HG02870 (cell line): ENCODE data around the gene CENPVL2.
"Not testable (repeated sequence)": the region's sequence is repeated elsewhere in the genome, so short reads cannot be mapped to it uniquely, and the experiment has no call there.

Experiments
- ATAC-seq: cut with Tn5 transposase; IDR thresholded peaks from one replicate; pipeline ENCODE4 v1.9.1; 2021; ENCODE audit warnings: mild to moderate bottlenecking, moderate library complexity; ENCODE audit not compliant: unreplicated experiment

The CENPVL2 gene

DNA sequence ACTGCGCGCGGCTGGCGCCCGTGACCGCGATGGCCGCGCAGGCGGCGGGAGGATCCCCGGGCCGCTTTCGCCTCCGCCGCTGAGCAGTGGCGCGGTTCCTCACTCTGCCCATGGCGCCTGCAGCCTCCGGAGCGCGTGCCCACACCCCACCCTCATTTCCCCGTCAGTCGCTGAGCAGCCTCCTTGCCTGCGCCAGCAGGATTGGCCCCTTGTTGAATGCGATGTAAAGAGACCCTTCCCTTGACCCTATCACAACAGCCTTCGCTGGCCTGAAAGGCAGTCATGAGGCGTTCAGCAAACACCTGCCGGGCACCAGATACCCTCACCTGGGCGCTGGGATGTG lies at the start of gene CENPVL2:
Gene CENPVL2, minus strand, starts transcription at position 112 of the 343 bp plus-strand sequence. Its CDS starts 0 bp downstream, at position 112.
- not testable (repeated sequence) for ATAC-seq

DNA sequence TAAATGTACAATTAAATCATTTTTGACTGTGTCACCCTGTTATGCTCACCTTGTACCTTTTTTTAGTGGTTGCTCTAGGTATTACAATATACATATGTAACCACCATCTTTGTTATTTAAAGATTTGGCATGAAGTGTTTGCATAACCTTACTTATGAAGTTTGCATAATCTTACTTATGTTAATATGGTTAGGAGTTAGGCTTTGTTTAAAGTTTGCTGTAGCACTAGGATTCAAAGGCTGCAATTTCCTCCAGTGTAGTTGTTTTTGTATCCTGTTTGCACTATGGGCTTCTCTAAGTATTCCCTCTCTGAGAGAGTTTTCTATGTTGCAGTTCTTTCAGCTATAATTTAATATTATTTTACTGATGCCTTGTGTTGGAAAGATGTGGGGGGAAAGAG lies 45.6 kb upstream of the CENPVL2 start:
- ATAC-seq, result no peak

DNA sequence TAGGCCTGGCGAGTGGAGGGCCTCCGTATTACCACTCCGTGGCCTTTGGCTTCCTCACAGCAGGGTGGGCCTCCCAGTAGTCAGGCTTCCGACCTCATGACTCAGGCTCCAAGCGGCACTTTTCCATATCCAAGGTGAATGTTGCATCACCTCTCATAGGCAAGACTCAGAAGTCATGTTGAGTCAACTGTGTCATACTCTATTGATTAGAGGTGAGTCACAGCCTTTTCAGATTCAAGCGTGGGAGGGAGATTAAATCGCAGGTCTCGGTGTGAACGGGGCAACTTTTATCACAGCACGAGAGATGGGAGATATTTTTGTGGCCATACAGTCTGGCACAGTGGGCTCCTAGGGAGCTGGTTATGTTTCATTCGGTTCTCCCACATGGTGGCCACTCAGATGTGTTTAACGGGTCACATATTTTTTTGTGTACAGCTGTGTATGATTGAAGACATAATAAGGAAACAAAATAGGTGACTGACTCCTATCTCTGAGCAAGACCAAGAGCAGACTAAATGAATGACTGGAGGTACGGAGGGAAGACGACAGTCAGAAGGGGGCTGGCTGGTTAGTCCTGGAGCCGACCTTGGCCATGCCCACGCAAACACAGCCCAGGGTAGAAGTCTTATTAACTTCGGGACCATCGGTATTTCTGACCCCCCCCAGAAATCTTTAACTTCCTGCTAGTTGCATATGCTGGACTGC lies 30.5 kb upstream of the CENPVL2 start:
- ATAC-seq, result not testable (repeated sequence)

DNA sequence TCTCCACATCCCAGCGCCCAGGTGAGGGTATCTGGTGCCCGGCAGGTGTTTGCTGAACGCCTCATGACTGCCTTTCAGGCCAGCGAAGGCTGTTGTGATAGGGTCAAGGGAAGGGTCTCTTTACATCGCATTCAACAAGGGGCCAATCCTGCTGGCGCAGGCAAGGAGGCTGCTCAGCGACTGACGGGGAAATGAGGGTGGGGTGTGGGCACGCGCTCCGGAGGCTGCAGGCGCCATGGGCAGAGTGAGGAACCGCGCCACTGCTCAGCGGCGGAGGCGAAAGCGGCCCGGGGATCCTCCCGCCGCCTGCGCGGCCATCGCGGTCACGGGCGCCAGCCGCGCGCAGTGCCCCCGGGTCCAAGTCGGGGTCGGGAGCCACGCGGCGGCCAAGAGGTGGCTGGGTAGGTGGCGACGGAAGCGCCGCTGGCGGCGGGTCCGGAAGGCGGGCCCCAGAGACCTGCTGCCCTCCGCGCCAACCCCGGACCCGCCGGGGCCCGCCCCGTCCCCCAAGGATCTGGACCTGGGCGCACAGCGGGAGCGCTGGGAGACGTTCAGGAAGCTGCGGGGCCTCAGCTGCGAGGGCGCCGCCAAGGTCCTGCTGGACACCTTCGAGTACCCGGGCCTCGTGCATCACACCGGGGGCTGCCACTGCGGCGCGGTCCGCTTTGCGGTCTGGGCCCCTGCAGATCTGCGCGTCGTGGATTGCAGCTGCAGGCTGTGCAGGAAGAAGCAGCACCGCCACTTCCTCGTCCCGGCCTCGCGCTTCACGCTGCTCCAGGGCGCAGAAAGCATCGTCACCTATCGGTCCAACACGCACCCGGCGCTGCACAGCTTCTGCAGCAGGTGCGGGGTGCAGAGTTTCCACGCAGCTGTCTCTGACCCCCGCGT lies 27.9 kb upstream of the CENPVL2 start, which contains the start of gene CENPVL1:
Gene CENPVL1, plus strand, starts transcription at position 236 of the 888 bp plus-strand sequence. Its CDS starts 0 bp downstream, at position 236.
- not testable (repeated sequence) for ATAC-seq

DNA sequence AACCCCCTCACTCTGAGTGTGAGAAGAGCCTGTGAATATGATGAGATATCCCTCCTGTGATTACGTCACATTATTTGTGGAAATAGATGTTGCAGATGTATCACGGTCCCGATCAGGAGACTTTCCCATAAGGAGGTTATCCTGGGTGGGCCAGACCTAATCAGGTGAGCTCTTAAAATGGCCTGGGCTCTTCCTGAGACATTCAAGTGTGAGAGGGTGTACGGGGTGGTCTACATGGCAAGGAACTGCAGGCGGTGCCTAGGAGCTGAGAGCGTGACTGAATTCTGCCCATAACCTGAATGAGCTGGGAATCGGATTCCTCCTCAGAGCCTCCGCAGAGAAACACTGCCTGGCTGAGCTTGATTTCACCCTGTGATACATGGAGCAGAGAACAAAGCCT lies 14.8 kb upstream of the CENPVL2 start:
- no peak for ATAC-seq

DNA sequence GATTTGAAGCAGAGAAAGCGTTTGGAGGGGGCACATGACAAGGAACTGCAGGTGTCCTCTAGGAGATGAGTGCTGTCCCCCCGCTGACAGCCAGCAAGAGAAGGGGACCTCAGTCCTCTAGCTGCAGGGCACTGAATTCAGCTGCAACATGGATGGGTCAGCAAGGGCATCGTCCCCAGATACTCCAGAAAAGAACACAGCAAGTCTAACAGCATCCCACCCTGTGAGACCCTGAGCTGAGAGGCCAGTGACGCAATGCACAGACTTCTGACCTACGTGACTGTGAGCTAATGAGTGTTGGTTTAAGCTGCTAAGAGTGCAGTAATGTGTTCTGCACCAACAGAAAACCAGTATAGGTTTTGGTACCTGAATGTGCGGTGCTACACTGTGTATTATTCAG lies 11.6 kb upstream of the CENPVL2 start:
- no peak for ATAC-seq

DNA sequence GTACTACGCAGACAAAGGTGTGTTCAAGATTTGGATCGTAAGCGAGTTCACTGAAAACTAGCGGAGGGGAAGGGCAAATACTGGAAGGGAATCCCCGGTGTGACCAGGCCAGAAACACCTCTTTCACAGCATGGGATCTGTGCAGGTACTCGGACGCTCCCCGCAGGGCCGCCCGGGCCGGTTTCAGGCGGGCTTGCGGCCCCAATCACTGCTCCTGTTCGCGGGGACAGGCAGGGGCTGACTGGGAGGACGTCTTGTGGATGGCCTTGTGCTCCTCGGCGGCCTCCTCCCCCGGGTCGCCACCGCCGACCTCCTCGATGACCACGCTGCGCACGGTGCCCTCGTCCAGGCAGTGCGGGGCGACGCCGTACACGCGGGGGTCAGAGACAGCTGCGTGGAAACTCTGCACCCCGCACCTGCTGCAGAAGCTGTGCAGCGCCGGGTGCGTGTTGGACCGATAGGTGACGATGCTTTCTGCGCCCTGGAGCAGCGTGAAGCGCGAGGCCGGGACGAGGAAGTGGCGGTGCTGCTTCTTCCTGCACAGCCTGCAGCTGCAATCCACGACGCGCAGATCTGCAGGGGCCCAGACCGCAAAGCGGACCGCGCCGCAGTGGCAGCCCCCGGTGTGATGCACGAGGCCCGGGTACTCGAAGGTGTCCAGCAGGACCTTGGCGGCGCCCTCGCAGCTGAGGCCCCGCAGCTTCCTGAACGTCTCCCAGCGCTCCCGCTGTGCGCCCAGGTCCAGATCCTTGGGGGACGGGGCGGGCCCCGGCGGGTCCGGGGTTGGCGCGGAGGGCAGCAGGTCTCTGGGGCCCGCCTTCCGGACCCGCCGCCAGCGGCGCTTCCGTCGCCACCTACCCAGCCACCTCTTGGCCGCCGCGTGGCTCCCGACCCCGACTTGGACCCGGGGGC lies 567 bp downstream of the CENPVL2 start:
- not testable (repeated sequence) for ATAC-seq

DNA sequence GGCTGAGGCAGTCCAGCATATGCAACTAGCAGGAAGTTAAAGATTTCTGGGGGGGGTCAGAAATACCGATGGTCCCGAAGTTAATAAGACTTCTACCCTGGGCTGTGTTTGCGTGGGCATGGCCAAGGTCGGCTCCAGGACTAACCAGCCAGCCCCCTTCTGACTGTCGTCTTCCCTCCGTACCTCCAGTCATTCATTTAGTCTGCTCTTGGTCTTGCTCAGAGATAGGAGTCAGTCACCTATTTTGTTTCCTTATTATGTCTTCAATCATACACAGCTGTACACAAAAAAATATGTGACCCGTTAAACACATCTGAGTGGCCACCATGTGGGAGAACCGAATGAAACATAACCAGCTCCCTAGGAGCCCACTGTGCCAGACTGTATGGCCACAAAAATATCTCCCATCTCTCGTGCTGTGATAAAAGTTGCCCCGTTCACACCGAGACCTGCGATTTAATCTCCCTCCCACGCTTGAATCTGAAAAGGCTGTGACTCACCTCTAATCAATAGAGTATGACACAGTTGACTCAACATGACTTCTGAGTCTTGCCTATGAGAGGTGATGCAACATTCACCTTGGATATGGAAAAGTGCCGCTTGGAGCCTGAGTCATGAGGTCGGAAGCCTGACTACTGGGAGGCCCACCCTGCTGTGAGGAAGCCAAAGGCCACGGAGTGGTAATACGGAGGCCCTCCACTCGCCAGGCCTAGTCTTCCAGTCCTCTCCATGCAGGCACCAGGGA lies 2.8 kb downstream of the CENPVL2 start:
- not testable (repeated sequence) for ATAC-seq

DNA sequence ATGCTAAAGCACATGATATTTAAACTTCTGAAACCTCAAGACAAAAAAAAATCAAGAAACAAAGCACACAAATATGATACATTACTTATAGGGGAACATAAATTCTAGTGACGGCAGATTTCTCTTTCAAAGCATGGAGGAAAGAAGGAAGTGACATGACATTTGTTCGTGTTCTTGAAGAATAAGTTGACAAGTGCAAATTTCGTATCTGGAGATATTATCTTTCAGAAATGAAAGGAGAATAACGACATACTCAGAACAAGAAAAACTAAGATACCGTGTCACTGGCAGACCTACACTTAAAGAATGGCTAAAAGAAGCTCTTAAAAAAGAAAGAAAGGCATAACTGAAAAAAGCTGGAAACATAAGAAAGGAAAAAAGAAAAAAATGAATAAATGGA lies 16.6 kb downstream of the CENPVL2 start:
- ATAC-seq, result no peak

DNA sequence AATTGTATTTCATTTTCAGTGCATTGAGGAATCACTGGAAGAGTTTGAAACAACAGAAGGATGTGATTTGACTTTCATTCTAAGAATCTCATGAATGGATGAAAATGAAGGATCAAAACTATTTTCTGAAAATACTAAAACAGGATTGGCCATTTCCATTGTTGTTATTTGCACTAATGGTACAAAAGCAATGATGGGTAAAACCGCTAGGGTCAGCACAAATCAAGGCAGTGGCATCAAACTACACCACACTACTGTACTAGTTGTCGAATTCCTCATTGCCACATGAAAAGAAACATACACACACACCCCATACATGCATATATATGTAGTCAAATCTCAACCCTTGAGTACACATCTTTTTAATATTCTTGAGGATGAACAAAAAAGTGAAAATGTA lies 39.3 kb downstream of the CENPVL2 start:
- ATAC-seq, result no peak

DNA sequence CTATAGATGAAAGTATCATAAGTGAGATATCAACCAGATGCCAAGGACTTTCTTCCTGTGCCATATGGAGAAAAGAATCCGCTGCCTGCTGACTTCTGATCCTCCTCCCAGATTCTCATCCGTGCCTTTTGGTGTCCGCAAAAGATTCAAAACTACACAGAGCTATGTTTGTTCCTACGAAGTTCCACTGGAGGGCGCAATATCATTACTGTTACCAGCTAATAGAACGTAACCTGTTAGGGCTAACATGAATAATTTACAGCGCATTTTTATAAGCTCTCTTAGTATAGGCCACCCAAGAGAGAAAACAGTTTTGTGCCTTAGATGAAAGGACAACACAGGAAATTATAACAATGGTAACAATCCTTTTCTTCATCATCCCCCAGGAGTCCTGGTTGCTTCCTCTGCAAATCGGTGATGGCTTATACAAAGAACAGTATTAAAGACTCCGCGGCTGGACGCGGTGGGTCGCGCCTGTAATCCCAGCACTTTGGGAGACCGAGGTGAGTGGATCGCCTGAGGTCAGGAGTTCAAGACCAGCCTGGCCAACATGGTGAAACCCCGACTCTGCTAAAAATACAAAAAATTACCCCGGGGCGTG lies 41.1 kb downstream of the CENPVL2 start:
- ATAC-seq, result no peak

DNA sequence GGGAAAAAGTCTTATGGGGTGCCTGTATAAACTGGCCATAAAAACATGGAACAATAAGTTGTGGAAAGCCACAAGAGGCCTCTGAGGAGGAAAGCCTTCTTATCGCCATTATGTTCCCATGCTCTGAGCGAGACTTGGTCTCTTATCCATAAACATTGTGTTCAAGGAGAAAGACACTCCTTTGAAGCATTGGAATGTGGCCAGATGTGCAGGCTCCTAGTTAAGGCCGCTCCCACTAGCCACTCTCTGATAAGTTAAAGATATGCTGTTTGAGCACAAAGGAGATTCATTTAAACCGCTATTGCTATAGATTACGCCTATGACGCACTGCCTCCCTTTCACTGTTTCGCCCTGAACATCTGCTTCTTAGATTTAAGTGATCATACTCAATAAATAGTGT lies 46.1 kb downstream of the CENPVL2 start:
- not testable (repeated sequence) for ATAC-seq
